ENCODE results near the gene SLC40A1. TPM values are rescaled to one million over a fixed set of nuclear protein-coding genes. Genes with fewer than 3 reads are reported as not detected.

Gene SLC40A1
- total and polyA plus RNA-seq, 7 donors: 8.4 to 65.7 (median 27.8) TPM

DNA sequence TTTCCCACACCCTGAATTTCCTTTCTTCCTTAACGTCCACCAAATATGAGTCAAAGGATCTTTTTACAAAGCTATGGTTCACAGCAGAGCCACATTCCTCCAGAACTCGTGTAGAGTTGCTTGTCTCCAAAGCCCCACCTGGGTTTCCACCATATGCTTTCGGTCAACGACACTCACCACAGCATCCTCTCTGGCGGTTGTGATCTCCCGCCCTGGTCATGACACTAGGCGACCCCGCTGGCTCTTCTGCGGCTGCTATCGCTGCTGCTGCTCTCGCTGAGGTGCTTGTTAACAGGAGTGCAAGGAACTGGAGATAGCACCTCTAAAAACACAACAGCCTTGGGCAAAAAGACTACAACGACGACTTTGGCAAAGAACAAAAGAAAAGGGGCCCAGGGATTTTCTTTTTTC lies 340 bp downstream of the SLC40A1 start:
- WGBS, 3 donors: 0 to 2% (median 1%) methylated on average over 13 of the region's 13 CpGs
- peak; percentile 44 to 58 (median 52) for ATAC-seq
- H3K27ac ChIP-seq: peak overlapping the region; percentile 96
- peak; percentile 21 to 56 for DNase-seq
- H3K4me1 ChIP-seq: peaks cover 42% of the 10 kb centered on the region
- no peaks in the 10 kb centered on the region for H3K27me3 ChIP-seq (ENCODE audit: insufficient read depth in 3 of 3, low read length in 2 of 3)
- no peak for TF ChIP-seq CTCF (IDR thresholded peaks at IDR 0.05)
- H3K4me3 ChIP-seq: peak overlapping the region; percentile 82
- H3K9me3 ChIP-seq: no peaks in the 10 kb centered on the region
- intact Hi-C loops (cut with DNase I): loop anchor here in 1 of 2 donors (2.0 kb wide), 1 partner anchor 33 kb away; no protein-coding TSS in a partner anchor
- peaks cover 0 to 17% of the 10 kb centered on the region in 2 donors for H3K36me3 ChIP-seq (ENCODE audit: insufficient read depth in 1 of 2, low read depth in 1 of 2)

DNA sequence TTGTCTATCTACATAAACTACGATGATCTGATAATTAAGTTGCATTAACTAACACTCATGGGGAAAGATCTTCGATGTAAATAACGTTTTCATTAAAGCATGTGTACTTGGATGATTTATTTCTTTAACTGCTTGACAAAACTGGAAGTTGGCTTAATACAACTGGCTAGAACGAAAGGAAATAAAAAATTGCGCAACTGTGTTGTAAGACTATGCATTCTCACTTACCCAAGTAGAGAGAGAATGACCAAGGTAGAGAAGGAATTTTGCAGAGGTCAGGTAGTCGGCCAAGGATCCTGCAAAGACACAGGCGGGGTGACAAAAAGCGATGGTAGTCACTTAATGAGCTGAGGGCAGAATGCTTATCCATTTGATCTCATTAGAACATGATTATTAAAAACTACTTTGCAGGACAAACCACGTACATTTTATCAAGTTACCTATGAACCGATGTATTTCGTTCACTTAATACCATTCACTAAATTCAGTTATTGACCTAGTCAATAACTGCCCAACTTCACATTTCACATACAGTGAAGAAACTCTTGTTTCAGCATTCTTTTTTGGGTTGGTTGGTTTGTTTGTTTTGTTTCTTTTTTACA lies 900 bp downstream of the SLC40A1 start:
- H3K4me3 ChIP-seq: peak overlapping the region; percentile 82
- H3K27ac ChIP-seq: peak overlapping the region; percentile 96
- no peak for TF ChIP-seq CTCF (IDR thresholded peaks at IDR 0.05)
- 30 to 32% (median 31%) methylated on average over 11 of the region's 11 CpGs for WGBS, 3 donors
- no peaks in the 10 kb centered on the region for H3K9me3 ChIP-seq
- H3K36me3 ChIP-seq (ENCODE audit: insufficient read depth in 1 of 2, low read depth in 1 of 2): peaks cover 0 to 23% of the 10 kb centered on the region in 2 donors
- ATAC-seq: peak; percentile 22 to 57 (median 34)
- intact Hi-C loops (cut with DNase I): loop anchor here (2.0 to 10.0 kb wide), 3 partner anchors 33 to 115 kb away; no protein-coding TSS in a partner anchor
- no peaks in the 10 kb centered on the region for H3K27me3 ChIP-seq (ENCODE audit: insufficient read depth in 3 of 3, low read length in 2 of 3)
- H3K4me1 ChIP-seq: peaks cover 47% of the 10 kb centered on the region
- DNase-seq: no peak

- no peak for TF ChIP-seq CTCF (IDR thresholded peaks at IDR 0.05)
- Histone ChIP-seq H3K9me3 (no peaks in the 10 kb centered on the region), H3K4me3 (peak overlapping the region; percentile 82), H3K27ac (peak overlapping the region; percentile 96), H3K27me3 (ENCODE audit: insufficient read depth in 3 of 3, low read length in 2 of 3) (no peaks in the 10 kb centered on the region), H3K36me3 (ENCODE audit: insufficient read depth in 1 of 2, low read depth in 1 of 2) (peaks cover 0 to 35% of the 10 kb centered on the region in 2 donors), H3K4me1 (peaks cover 56% of the 10 kb centered on the region)
- intact Hi-C loops (cut with DNase I): loop anchor here (5.0 to 10.0 kb wide), 2 partner anchors 71 to 114 kb away; no protein-coding TSS in a partner anchor
- ATAC-seq (no peak), DNase-seq (no peak)
- 10 to 16% (median 11%) methylated on average over 1 of the region's 1 CpG for WGBS, 3 donors
Observed at GRCh38 chr2:189578272-189578950, 2.2 kb downstream of the SLC40A1 start.

- DNase-seq (no peak), ATAC-seq (no peak)
- no peak for TF ChIP-seq CTCF (IDR thresholded peaks at IDR 0.05)
- peaks cover 56% of the 10 kb centered on the region for H3K4me1 ChIP-seq
- intact Hi-C loops (cut with DNase I): loop anchor here (5.0 to 10.0 kb wide), 2 partner anchors 70 to 112 kb away; no protein-coding TSS in a partner anchor
- no peaks in the 10 kb centered on the region for H3K9me3 ChIP-seq
- peaks cover 0 to 48% of the 10 kb centered on the region in 2 donors for H3K36me3 ChIP-seq (ENCODE audit: insufficient read depth in 1 of 2, low read depth in 1 of 2)
- WGBS, 3 donors: 52 to 64% (median 57%) methylated on average over 5 of the region's 5 CpGs
- H3K27me3 ChIP-seq (ENCODE audit: insufficient read depth in 3 of 3, low read length in 2 of 3): no peaks in the 10 kb centered on the region
- peak overlapping the region; percentile 82 for H3K4me3 ChIP-seq
- peak overlapping the region; percentile 31 for H3K27ac ChIP-seq
Observed at GRCh38 chr2:189577121-189577520, 3.5 kb downstream of the SLC40A1 start.
